H1 (cell line): ENCODE results near the gene WAC. TPM values are rescaled to one million over a fixed set of nuclear protein-coding genes. Genes with fewer than 3 reads are reported as not detected.

Experiments used
- CTCF ChIA-PET: fragments of 300-600 bp; sonication (Branson Sonifier 250); formaldehyde crosslinking; loops from one replicate; lab custom pipeline; 2021; ENCODE audit not compliant: partially characterized antibody; lab: Charles Lee
- POLR2A ChIA-PET: fragments of 300-600 bp; sonication (Branson Sonifier 250); formaldehyde crosslinking; loops from one replicate; lab custom pipeline; 2021; ENCODE audit warnings: inconsistent platforms; ENCODE audit not compliant: partially characterized antibody; lab: Charles Lee
- DNase-seq, 2 experiments: peaks; one replicate each; pipeline versions ENCODE4 v3.0.0 to v3.0.0-alpha.2; 2010 to 2022; ENCODE audit warnings: low spot score in 2 of 2, low read depth in 1 of 2, mixed read lengths in 1 of 2
- FAIRE-seq: peaks from 2 replicates; lab custom pipeline; 2011; peaks lifted over from hg19 to GRCh38; lab: Jason Lieb, UNC
- H2AFZ ChIP-seq: 2 replicates; pipeline ENCODE4 v1.8.1; 2012; ENCODE audit warnings: low read length, inconsistent platforms
- H2AK5ac ChIP-seq: 2 replicates; pipeline ENCODE4 v1.6.1; 2013; ENCODE audit warnings: low read depth, low read length
- H2BK120ac ChIP-seq: replicated peaks from 2 replicates; pipeline ENCODE3; 2013; ENCODE audit warnings: low read depth, low read length, inconsistent platforms
- H2BK12ac ChIP-seq: 2 replicates; pipeline ENCODE4 v1.6.1; 2013; ENCODE audit warnings: low read depth, low read length
- H2BK15ac ChIP-seq: 2 replicates; pipeline ENCODE4 v1.6.1; 2013; ENCODE audit warnings: low read length
- H2BK20ac ChIP-seq: 2 replicates; pipeline ENCODE4 v1.6.1; 2013; ENCODE audit warnings: low read length
- H2BK5ac ChIP-seq: 2 replicates; pipeline ENCODE4 v1.6.1; 2013; ENCODE audit warnings: low read depth, low read length
- H3K14ac ChIP-seq: 2 replicates; pipeline ENCODE4 v1.6.1; 2013; ENCODE audit warnings: inconsistent platforms; ENCODE audit not compliant: insufficient read length
- H3K18ac ChIP-seq: 2 replicates; pipeline ENCODE4 v1.6.1; 2013; ENCODE audit warnings: low read length; ENCODE audit errors: extremely low read depth
- H3K23ac ChIP-seq: 2 replicates; pipeline ENCODE4 v1.6.1; 2013; ENCODE audit warnings: inconsistent platforms; ENCODE audit not compliant: insufficient read length
- H3K23me2 ChIP-seq: 2 replicates; pipeline ENCODE4 v1.6.1; 2013; ENCODE audit warnings: low read depth, low read length
- H3K27ac ChIP-seq: 2 replicates; pipeline ENCODE4 v1.6.1; 2011; ENCODE audit warnings: low read depth, low read length, inconsistent platforms
- H3K27me3 ChIP-seq, 4 experiments: replicated peaks in 1 of 4; 1 replicate in 1 of 4; 2 replicates in 3 of 4; pipeline versions ENCODE4 v1.6.1 to v1.8.1; 2011 to 2013; ENCODE audit warnings: low read length in 3 of 4, mild to moderate bottlenecking in 3 of 4, inconsistent platforms in 2 of 4, mixed read lengths in 2 of 4, moderate library complexity in 1 of 4; ENCODE audit not compliant: control insufficient read depth in 3 of 4, insufficient read depth in 3 of 4; ENCODE audit errors: extremely low read depth in 1 of 4
- H3K36me3 ChIP-seq, 4 experiments: 2 replicates each; pipeline versions ENCODE4 v1.6.1 to v1.8.1; 2011 to 2013; ENCODE audit warnings: mild to moderate bottlenecking in 4 of 4, low read length in 3 of 4, moderate library complexity in 2 of 4, control low read depth in 1 of 4, inconsistent platforms in 1 of 4; ENCODE audit not compliant: insufficient read depth in 4 of 4, control insufficient read depth in 2 of 4
- H3K4ac ChIP-seq: replicated peaks from 2 replicates; pipeline ENCODE3; 2013; ENCODE audit warnings: low read length, low read depth, mixed read lengths, inconsistent platforms; ENCODE audit not compliant: insufficient read length
- H3K4me1 ChIP-seq, 4 experiments: replicated peaks in 1 of 4; 1 replicate in 1 of 4; 2 replicates in 3 of 4; pipeline versions ENCODE4 v1.6.1 to v1.8.1; 2011 to 2013; ENCODE audit warnings: low read length in 3 of 4, inconsistent platforms in 2 of 4, mixed read lengths in 1 of 4; ENCODE audit not compliant: insufficient read depth in 4 of 4, control insufficient read depth in 3 of 4
- H3K4me2 ChIP-seq, 2 experiments: 2 replicates each; pipeline versions ENCODE4 v1.6.1 to v1.8.1; 2011 to 2013; ENCODE audit warnings: low read depth in 2 of 2, low read length in 2 of 2, control low read depth in 1 of 2, inconsistent platforms in 1 of 2, mild to moderate bottlenecking in 1 of 2; ENCODE audit not compliant: insufficient read depth in 1 of 2
- H3K4me3 ChIP-seq, 4 experiments: fragments of 200-600, 300-600 bp in 1 of 4; sonication (generic), shearing (Covaris generic), sonication (Bioruptor Twin) in 1 of 4; 2 replicates each; pipeline versions ENCODE4 v1.5.1 to v1.8.1; 2011 to 2016; ENCODE audit warnings: low read length in 4 of 4, low read depth in 3 of 4, control low read depth in 2 of 4, inconsistent platforms in 2 of 4, mild to moderate bottlenecking in 2 of 4, mixed read lengths in 1 of 4, moderate library complexity in 1 of 4; ENCODE audit not compliant: insufficient read depth in 2 of 4; ENCODE audit errors: extremely low read depth in 1 of 4
- H3K56ac ChIP-seq: replicated peaks from 2 replicates; pipeline ENCODE3; 2013; ENCODE audit warnings: low read depth, mild to moderate bottlenecking, mixed read lengths, low read length, inconsistent platforms; ENCODE audit not compliant: insufficient read length
- H3K79me1 ChIP-seq: 2 replicates; pipeline ENCODE4 v1.6.1; 2013; ENCODE audit warnings: low read depth, low read length, control low read depth
- H3K79me2 ChIP-seq, 2 experiments: 2 replicates each; pipeline versions ENCODE4 v1.6.1 to v1.8.1; 2012 to 2013; ENCODE audit warnings: low read length in 2 of 2, mild to moderate bottlenecking in 2 of 2, inconsistent platforms in 1 of 2; ENCODE audit not compliant: insufficient read depth in 2 of 2, control insufficient read depth in 1 of 2
- H3K9ac ChIP-seq, 4 experiments: replicated peaks in 1 of 4; 1 replicate in 1 of 4; 2 replicates in 3 of 4; pipeline versions ENCODE4 v1.6.1 to v1.8.1; 2011 to 2013; ENCODE audit warnings: low read depth in 3 of 4, low read length in 3 of 4, control low read depth in 2 of 4, mild to moderate bottlenecking in 2 of 4, moderate library complexity in 2 of 4, inconsistent platforms in 1 of 4; ENCODE audit errors: extremely low read depth in 1 of 4
- H3K9me3 ChIP-seq, 2 experiments: 2 replicates each; pipeline versions ENCODE4 v1.6.1 to v1.8.1; 2012 to 2013; ENCODE audit warnings: mild to moderate bottlenecking in 2 of 2, moderate library complexity in 2 of 2, control low read depth in 1 of 2, inconsistent platforms in 1 of 2, low read depth in 1 of 2, low read length in 1 of 2, mixed read lengths in 1 of 2; ENCODE audit not compliant: insufficient read depth in 2 of 2
- H4K20me1 ChIP-seq, 2 experiments: replicated peaks in 1 of 2; 2 replicates each; pipeline versions ENCODE3 to v1.8.1; 2011 to 2013; ENCODE audit warnings: inconsistent platforms in 2 of 2, low read length in 2 of 2, mild to moderate bottlenecking in 1 of 2; ENCODE audit not compliant: insufficient read depth in 2 of 2, control insufficient read depth in 1 of 2
- H4K5ac ChIP-seq: 2 replicates; pipeline ENCODE4 v1.6.1; 2013; ENCODE audit warnings: low read length, low read depth, mixed read lengths, inconsistent platforms; ENCODE audit not compliant: insufficient read length
- H4K8ac ChIP-seq: 2 replicates; pipeline ENCODE4 v1.8.0; 2013; ENCODE audit warnings: mild to moderate bottlenecking, moderate library complexity, low read length, inconsistent platforms; ENCODE audit not compliant: insufficient read depth; ENCODE audit errors: extremely low read depth
- H4K91ac ChIP-seq: replicated peaks from 2 replicates; pipeline ENCODE3; 2013; ENCODE audit warnings: low read length, mixed read lengths, inconsistent platforms; ENCODE audit not compliant: insufficient read length
- BRCA1 ChIP-seq: IDR thresholded peaks from 2 replicates; pipeline ENCODE4 v1.6.1; 2012; ENCODE audit warnings: low read depth, low read length, improper control_type of control experiment
- SUZ12 ChIP-seq: fragments of 200-600 bp; sonication (generic); IDR thresholded peaks from 2 replicates; pipeline ENCODE4 v1.6.1; 2012; ENCODE audit warnings: mild to moderate bottlenecking, inconsistent platforms, low read length, moderate library complexity, mixed read lengths
- TAF1 ChIP-seq: IDR thresholded peaks from 2 replicates; pipeline ENCODE4 v1.6.1; 2011; ENCODE audit warnings: mild to moderate bottlenecking, low read depth, low read length
- WGBS, 2 experiments: shearing (Covaris generic) in 1 of 2; methylation state at CpG; one replicate each; pipeline versions ENCODE4 v1.1.6 to v1.1.7; 2013 to 2015; ENCODE audit warnings: low lambda C conversion rate in 2 of 2, mixed read lengths in 2 of 2, inconsistent platforms in 1 of 2, low coverage in 1 of 2, missing lambda C conversion rate in 1 of 2; ENCODE audit not compliant: insufficient replicate concordance in 2 of 2, insufficient coverage in 1 of 2, insufficient read length in 1 of 2; ENCODE audit errors: extremely low coverage in 1 of 2, missing lambda C conversion rate in 1 of 2; 5-methylcytosine and 5-hydroxymethylcytosine counted together
- polyA plus RNA-seq, 7 experiments: library from polyadenylated mRNA; depleted of rRNA in 3 of 7; stranded (reverse) in 5 of 7; unstranded in 2 of 7; fragments of >200 nt in 5 of 7; fragments of 200-250 nt in 2 of 7; gene quantifications; 1 replicate in 5 of 7; 2 replicates in 1 of 7; 4 replicates in 1 of 7; pipeline versions ENCODE4 v1.2.1 to v1.2.3, GENCODE V29; 2011 to 2013; ENCODE audit warnings: missing spikeins in 2 of 7, mixed read lengths in 2 of 7
- total RNA-seq: library from RNA; stranded (reverse); fragmentation: NEBNext Ultra II Directional; extraction: Animal tissue kit (Norgen Biotek cat#: 25700); gene quantifications from 2 replicates; pipeline ENCODE4 v1.2.1, GENCODE V29; 2021

Gene WAC
- total and polyA plus RNA-seq, 2 of the 8 experiments (the other 6 are each of a cell fraction or from before 2014, with no cell fraction given): 72.9 to 128 TPM

DNA sequence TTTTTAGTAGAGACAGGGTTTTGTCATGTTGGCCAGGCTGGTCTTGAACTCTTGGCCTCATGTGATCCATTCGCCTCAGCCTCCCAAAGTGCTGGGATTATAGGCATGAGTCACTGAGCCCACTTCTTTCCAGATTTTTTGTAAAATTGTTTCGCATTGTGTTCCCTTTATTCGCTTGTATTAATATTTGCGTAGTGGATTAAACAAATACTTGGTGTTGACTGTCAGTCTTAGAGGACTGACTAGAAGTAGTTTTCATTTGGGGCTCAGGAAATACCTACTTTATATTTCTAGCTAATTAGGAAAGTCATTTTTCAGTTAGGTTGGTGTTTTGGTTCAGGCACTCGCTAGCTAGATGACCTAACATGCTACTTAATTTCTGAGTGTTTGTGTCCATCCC lies 11.1 kb downstream of the WAC start:
- Histone ChIP-seq H3K79me2 (peaks cover 22 to 100% of the 10 kb centered on the region in 2 experiments), H3K36me3 (peaks cover 0 to 92% (median 52%) of the 10 kb centered on the region in 4 experiments; a peak in 6 of 8 replicates), H3K23me2 (no peaks in the 10 kb centered on the region), H3K4me1 (no peaks in the 10 kb centered on the region), H3K9ac (no peak overlapping the region), H2BK5ac (no peak overlapping the region), H3K79me1 (peaks cover 5% of the 10 kb centered on the region; the same call in 1 of the 2 replicates), H3K9me3 (no peaks in the 10 kb centered on the region), H3K4me2 (no peak overlapping the region), H2BK15ac (no peak overlapping the region), H4K8ac (no peak overlapping the region), H3K23ac (no peak overlapping the region), H3K4me3 (no peak overlapping the region), H3K27me3 (no peaks in the 10 kb centered on the region), H2AFZ (no peak overlapping the region), H4K5ac (no peak overlapping the region), H2BK12ac (no peak overlapping the region), H3K56ac (no peak overlapping the region), H3K14ac (no peak overlapping the region), H2BK20ac (no peak overlapping the region), H3K18ac (no peak overlapping the region), H3K4ac (no peak overlapping the region), H3K27ac (no peak overlapping the region), H2AK5ac (no peak overlapping the region), H2BK120ac (no peak overlapping the region), H4K20me1 (peaks cover 22 to 23% of the 10 kb centered on the region in 2 experiments), H4K91ac (no peak overlapping the region)
- DNase-seq (no peak), FAIRE-seq (no peak)
- CTCF ChIA-PET: interaction anchor here (0.6 to 1.2 kb wide), 3 partner anchors 13 to 1072 kb away, joined by 3 to 5 read pairs (median 3); no protein-coding TSS in a partner anchor
- 85% methylated on average over 5 of the region's 5 CpGs; no CpG with 5 or more reads in 1 of the 2 experiments for WGBS, 2 experiments
- POLR2A ChIA-PET: interaction anchor here (0.6 to 7.4 kb wide), 3 partner anchors 9 to 868 kb away, joined by 5 to 87 read pairs (median 39); partner anchors contain the start of gene WAC
- no peak for TF ChIP-seq SUZ12
- no peak for TF ChIP-seq BRCA1
- no peak for TF ChIP-seq TAF1
